PC-3 (cell line): Measurements from ENCODE around the gene PDHA1.

Experiments
- CTCF ChIP-seq: fragments of 300-600 bp; sonication (generic); conservative IDR thresholded peaks from 2 replicates; pipeline ENCODE4 v1.5.1; 2017; ENCODE audit warnings: antibody characterized with exemption, low read depth, mild to moderate bottlenecking, low read length
- EZH2 ChIP-seq: fragments of 300-600 bp; sonication (generic); IDR thresholded peaks from one replicate; pipeline ENCODE4 v1.6.1; 2017; ENCODE audit warnings: antibody characterized with exemption, mild to moderate bottlenecking, low read length; ENCODE audit not compliant: unreplicated experiment
- EZH2phosphoT487 ChIP-seq: fragments of 300-600 bp; sonication (generic); IDR thresholded peaks from 2 replicates; pipeline ENCODE4 v1.6.1; 2018; ENCODE audit warnings: mild to moderate bottlenecking, antibody characterized with exemption, low read length, borderline replicate concordance

- TF ChIP-seq CTCF, result no peak
- TF ChIP-seq EZH2phosphoT487, result no peak
- TF ChIP-seq EZH2, result no peak
Measured at GRCh38 chrX:19347916-19348315, 4.2 kb downstream of the PDHA1 start.
